GM12873 (cell line): ENCODE measurements around the gene LMBRD1.

Experiments
- TF ChIP-seq, protein P1 (sequence below): IDR thresholded peaks from 2 replicates; pipeline ENCODE4 v1.5.1; 2012; ENCODE audit warnings: low read depth, mild to moderate bottlenecking, moderate library complexity, low read length, control low read depth; ENCODE audit not compliant: insufficient read depth; ENCODE audit errors: missing control alignments

LMBRD1 gene

DNA sequence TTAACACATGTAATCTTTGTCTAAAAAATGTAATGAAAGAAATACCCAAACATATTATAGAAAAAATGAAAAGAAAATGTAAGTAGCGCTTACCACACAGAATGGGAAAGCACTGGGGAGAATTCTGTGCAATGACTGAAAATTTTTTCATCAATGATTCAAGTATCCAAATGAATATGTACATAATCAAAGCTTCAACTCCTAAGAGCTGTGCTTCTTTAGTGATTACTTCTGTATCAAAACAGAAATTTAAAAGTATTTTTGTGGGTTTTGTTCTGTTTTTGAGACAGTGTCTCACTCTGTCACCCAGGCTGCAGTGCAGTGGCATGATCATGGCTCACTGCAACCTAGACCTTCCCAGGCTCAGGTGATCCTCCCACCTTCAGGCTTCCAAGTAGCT, 13.7 kb downstream of the LMBRD1 start:
- TF ChIP-seq, protein P1, sequence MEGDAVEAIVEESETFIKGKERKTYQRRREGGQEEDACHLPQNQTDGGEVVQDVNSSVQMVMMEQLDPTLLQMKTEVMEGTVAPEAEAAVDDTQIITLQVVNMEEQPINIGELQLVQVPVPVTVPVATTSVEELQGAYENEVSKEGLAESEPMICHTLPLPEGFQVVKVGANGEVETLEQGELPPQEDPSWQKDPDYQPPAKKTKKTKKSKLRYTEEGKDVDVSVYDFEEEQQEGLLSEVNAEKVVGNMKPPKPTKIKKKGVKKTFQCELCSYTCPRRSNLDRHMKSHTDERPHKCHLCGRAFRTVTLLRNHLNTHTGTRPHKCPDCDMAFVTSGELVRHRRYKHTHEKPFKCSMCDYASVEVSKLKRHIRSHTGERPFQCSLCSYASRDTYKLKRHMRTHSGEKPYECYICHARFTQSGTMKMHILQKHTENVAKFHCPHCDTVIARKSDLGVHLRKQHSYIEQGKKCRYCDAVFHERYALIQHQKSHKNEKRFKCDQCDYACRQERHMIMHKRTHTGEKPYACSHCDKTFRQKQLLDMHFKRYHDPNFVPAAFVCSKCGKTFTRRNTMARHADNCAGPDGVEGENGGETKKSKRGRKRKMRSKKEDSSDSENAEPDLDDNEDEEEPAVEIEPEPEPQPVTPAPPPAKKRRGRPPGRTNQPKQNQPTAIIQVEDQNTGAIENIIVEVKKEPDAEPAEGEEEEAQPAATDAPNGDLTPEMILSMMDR: no peak

- TF ChIP-seq, protein P1: no peak
Measured at GRCh38 chr6:69780585-69781178, 16.1 kb downstream of the LMBRD1 start.

DNA sequence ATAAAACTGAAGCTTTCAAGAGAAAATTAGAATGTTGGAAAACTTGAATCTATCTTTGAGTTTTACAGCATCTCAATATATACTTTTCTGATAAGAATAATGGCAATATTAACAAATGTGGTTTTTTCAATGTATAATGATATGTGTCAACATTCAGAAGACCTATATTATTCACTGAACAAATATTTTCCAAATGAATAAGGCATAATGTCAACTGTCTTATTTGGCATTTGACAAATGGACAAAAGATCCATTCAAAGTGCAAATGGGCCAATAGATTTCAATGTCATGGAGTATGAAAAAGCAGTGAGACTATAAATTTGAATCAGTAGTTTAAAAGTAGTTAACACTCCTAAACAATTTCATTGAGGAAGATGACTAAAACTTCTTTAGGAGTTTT, 20.9 kb downstream of the LMBRD1 start:
- TF ChIP-seq, protein P1: no peak

DNA sequence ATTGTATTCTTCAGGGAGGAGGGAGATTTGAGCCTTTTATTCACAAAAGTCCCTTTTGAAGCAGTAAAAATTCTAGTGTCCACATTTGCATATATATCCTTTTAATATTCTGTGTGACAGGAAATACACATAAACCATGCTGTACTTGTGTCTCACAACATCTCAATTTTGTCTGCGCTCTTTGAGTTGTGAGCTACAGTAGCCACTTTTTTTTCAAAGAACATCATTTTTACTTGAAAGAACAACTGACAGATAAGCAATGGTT, 21.3 kb downstream of the LMBRD1 start:
- TF ChIP-seq, protein P1: no peak

- TF ChIP-seq, protein P1: no peak
Measured at GRCh38 chr6:69774740-69775584, 21.8 kb downstream of the LMBRD1 start.

DNA sequence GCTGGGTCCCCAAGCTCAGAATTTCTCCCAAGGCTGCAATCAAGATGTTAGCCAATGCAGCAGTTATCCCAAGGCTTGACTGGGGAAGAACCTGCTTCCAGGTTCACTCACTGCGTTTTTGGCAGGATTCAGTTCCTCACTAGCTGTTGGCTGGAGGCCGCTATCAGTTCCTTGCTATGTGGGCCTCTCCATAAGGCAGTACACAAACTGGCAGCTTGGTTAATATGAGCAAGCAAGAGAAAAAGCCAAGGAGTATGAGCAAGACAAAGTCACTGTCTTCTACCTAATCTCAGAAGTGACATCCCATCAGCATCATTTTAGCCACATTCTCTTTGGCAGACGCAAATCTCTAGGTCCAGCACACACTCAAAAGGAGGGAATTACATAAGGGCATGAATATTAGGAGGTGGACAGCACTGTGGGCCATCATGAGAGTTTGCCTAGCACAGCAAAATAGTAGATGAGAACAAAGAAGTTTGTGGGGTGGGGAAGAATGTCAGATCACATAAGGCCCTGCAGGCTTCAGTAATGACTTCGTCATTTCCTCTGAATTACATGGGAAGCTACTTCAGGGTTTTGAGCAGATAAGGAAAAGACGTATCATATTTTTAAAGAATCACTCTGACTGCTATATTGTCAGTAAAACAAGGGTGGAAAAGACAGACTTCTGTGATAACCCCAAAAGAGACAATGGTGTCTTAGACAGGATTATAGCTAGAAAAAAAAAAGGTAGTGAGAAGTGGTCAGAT, 25.5 kb downstream of the LMBRD1 start:
- TF ChIP-seq, protein P1: no peak

DNA sequence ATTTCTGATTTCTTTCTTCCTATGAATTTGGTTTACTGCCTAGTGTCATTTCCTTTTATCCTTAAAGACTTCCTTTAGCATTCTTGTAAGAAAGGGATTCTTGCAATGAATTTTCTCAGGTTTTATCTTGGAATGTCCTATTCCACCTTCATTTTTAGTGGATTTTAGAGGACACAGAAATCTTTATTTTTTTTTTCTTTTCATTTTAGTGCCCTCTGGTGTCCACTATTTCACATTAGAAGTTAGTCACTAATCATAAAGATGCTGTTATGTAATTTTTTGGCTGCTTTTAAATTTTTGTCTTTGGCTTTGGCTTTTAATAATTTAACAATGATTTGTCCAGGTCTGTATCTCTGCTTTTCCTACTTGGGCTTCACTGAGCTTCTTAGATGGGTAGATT, 28.1 kb downstream of the LMBRD1 start:
- TF ChIP-seq, protein P1: no peak
